Endodermal cell (in vitro differentiated cells): Measurements from ENCODE around the gene CASQ2. TPM values are rescaled to one million over a fixed set of nuclear protein-coding genes. Genes with fewer than 3 reads are reported as not detected.

Experiments used
- DNase-seq: peaks from one replicate; pipeline ENCODE4 v3.0.0-alpha.2; 2017
- H3K27ac ChIP-seq: 2 replicates; pipeline ENCODE4 v1.5.1; 2013; ENCODE audit warnings: mild to moderate bottlenecking, low read depth, low read length, moderate library complexity
- H3K27me3 ChIP-seq: 2 replicates; pipeline ENCODE4 v1.6.1; 2013; ENCODE audit warnings: mild to moderate bottlenecking, low read length, moderate library complexity; ENCODE audit not compliant: insufficient read depth, control insufficient read depth, poor library complexity, severe bottlenecking
- H3K36me3 ChIP-seq: 2 replicates; pipeline ENCODE4 v1.7.0; 2013; ENCODE audit warnings: mild to moderate bottlenecking, low read length, moderate library complexity; ENCODE audit not compliant: control insufficient read depth, insufficient read depth
- H3K4me1 ChIP-seq: one replicate; pipeline ENCODE4 v1.7.0; 2013; ENCODE audit warnings: low read length; ENCODE audit not compliant: control insufficient read depth, insufficient read depth
- H3K4me3 ChIP-seq: 2 replicates; pipeline ENCODE4 v1.5.1; 2013; ENCODE audit warnings: mild to moderate bottlenecking, low read length, moderate library complexity
- H3K9ac ChIP-seq: 2 replicates; pipeline ENCODE4 v1.6.1; 2013; ENCODE audit warnings: mild to moderate bottlenecking, low read length, moderate library complexity; ENCODE audit not compliant: poor library complexity, severe bottlenecking; ENCODE audit errors: extremely low read depth
- H3K9me3 ChIP-seq: 2 replicates; pipeline ENCODE4 v1.6.1; 2013; ENCODE audit warnings: mild to moderate bottlenecking, low read length, moderate library complexity; ENCODE audit not compliant: control insufficient read depth
- H3K27ac Mint-ChIP-seq: 2 replicates; pipeline ENCODE4 v1.8.0; 2020; ENCODE audit warnings: mixed read lengths
- H3K27me3 Mint-ChIP-seq: 2 replicates; pipeline ENCODE4 v1.8.0; 2021; ENCODE audit warnings: mild to moderate bottlenecking, mixed read lengths; ENCODE audit not compliant: insufficient read depth
- H3K36me3 Mint-ChIP-seq: 2 replicates; pipeline ENCODE4 v1.8.0; 2020; ENCODE audit warnings: low read depth, mixed read lengths
- H3K4me1 Mint-ChIP-seq: 2 replicates; pipeline ENCODE4 v1.8.0; 2020; ENCODE audit warnings: mixed read lengths
- H3K4me3 Mint-ChIP-seq: 2 replicates; pipeline ENCODE4 v1.8.0; 2020; ENCODE audit warnings: mild to moderate bottlenecking, moderate library complexity, mixed read lengths
- H3K9me3 Mint-ChIP-seq: 2 replicates; pipeline ENCODE4 v1.8.0; 2020; ENCODE audit warnings: mild to moderate bottlenecking, mixed read lengths
- WGBS, 2 experiments: methylation state at CpG; one replicate each; pipeline versions ENCODE4 v1.1.5 to v1.1.7; 2013; ENCODE audit warnings: missing lambda C conversion rate in 2 of 2, mixed read lengths in 1 of 2; ENCODE audit not compliant: insufficient coverage in 1 of 2, insufficient read length in 1 of 2; 5-methylcytosine and 5-hydroxymethylcytosine counted together
- total RNA-seq, 2 donors: library from RNA; stranded (reverse); fragmentation: NEBNext Ultra II Directional in 1 of 2; extraction: Animal tissue kit (Norgen Biotek cat#: 25700) in 1 of 2; gene quantifications; 2 replicates in 1 of 2; 3 replicates in 1 of 2; pipeline ENCODE4 v1.2.1, GENCODE V29; 2021
- TF ChIP-seq, protein P1 (sequence below): fragments of 200-600 bp; sonication (generic); conservative IDR thresholded peaks from 2 replicates; pipeline ENCODE4 v1.5.0; 2021; ENCODE audit warnings: antibody characterized with exemption, mild to moderate bottlenecking

CASQ2 gene
- total RNA-seq, 2 donors from 2014 or later, result not detected

DNA sequence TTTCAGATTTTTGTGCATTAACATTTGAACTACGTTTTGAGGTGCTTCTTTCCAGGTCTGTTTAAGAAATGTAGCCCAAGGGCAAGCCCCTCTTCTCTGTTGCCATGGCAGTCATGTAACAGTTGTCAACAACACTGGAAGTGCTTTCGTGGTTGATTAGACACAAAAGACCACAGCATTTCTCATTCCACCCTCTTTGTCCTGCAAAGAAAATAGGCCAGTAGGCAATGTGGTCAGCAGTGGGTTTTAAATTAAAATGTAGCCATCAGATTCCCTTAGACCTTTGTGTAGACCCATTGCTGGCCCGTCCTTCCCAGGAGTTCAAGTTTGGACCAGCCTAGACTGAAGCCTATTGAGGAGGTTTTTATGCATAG lies 91.3 kb downstream of the CASQ2 start:
- no peaks in the 10 kb centered on the region for H3K9me3 ChIP-seq
- H3K4me3 ChIP-seq, result no peak overlapping the region
- TF ChIP-seq, protein P1, sequence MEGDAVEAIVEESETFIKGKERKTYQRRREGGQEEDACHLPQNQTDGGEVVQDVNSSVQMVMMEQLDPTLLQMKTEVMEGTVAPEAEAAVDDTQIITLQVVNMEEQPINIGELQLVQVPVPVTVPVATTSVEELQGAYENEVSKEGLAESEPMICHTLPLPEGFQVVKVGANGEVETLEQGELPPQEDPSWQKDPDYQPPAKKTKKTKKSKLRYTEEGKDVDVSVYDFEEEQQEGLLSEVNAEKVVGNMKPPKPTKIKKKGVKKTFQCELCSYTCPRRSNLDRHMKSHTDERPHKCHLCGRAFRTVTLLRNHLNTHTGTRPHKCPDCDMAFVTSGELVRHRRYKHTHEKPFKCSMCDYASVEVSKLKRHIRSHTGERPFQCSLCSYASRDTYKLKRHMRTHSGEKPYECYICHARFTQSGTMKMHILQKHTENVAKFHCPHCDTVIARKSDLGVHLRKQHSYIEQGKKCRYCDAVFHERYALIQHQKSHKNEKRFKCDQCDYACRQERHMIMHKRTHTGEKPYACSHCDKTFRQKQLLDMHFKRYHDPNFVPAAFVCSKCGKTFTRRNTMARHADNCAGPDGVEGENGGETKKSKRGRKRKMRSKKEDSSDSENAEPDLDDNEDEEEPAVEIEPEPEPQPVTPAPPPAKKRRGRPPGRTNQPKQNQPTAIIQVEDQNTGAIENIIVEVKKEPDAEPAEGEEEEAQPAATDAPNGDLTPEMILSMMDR, result no peak
- Mint-ChIP-seq H3K9me3 (no peaks in the 10 kb centered on the region), H3K27me3 (no peaks in the 10 kb centered on the region), H3K27ac (peak overlapping the region; percentile 83), H3K4me1 (peaks cover 29% of the 10 kb centered on the region), H3K36me3 (peaks cover 60% of the 10 kb centered on the region), H3K4me3 (no peak overlapping the region)
- peaks cover 94% of the 10 kb centered on the region for H3K36me3 ChIP-seq
- no peaks in the 10 kb centered on the region for H3K27me3 ChIP-seq
- no peak for DNase-seq
- 71 to 78% methylated on average over 2 to 3 of the region's 3 CpGs for WGBS, 2 experiments
- H3K4me1 ChIP-seq, result peaks cover 20% of the 10 kb centered on the region
- H3K27ac ChIP-seq, result peak overlapping the region; percentile 97
- H3K9ac ChIP-seq, result peak overlapping the region; percentile 55

DNA sequence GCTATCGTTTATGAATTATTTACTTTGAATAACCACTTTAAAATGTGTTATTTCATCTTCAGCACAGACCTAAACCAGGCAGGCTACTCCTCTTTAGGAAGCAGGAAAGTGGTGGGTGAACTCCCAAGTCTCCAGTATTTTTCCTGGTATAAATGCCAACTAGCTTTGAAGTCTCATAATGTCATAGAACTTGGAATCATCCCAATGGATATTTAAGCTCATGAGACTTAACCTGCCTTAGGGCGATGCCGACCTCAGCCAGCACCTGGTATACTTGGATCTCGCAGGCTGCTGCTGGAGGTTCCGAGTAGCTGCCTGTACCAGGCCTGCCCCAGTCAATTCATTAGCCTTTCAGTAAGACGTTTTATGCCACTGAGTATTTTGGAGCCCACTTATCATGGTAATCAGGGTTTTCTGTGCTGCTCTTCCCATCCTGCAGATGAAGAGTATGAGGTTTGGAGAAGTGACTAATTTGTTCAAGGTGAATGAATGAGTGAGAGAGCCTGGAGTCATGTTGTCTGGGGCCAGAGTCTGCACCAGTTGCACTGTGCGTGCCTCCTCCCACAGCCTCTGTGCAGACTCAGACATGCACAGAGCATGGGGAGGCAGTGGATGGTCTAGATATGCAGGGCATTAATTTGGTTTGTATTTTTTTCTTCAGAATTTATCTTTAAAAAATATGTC lies 91.9 kb downstream of the CASQ2 start:
- Mint-ChIP-seq H3K9me3 (no peaks in the 10 kb centered on the region), H3K27me3 (no peaks in the 10 kb centered on the region), H3K4me3 (no peak overlapping the region), H3K27ac (peak overlapping the region; percentile 83), H3K36me3 (peaks cover 58% of the 10 kb centered on the region), H3K4me1 (peaks cover 31% of the 10 kb centered on the region)
- Histone ChIP-seq H3K9ac (peak overlapping the region; percentile 55), H3K27me3 (no peaks in the 10 kb centered on the region), H3K27ac (peak overlapping the region; percentile 97), H3K4me1 (peaks cover 20% of the 10 kb centered on the region), H3K36me3 (peaks cover 94% of the 10 kb centered on the region), H3K9me3 (no peaks in the 10 kb centered on the region), H3K4me3 (no peak overlapping the region)
- 94 to 95% methylated on average over 6 to 7 of the region's 7 CpGs for WGBS, 2 experiments
- no peak for DNase-seq
- TF ChIP-seq, protein P1, result no peak

DNA sequence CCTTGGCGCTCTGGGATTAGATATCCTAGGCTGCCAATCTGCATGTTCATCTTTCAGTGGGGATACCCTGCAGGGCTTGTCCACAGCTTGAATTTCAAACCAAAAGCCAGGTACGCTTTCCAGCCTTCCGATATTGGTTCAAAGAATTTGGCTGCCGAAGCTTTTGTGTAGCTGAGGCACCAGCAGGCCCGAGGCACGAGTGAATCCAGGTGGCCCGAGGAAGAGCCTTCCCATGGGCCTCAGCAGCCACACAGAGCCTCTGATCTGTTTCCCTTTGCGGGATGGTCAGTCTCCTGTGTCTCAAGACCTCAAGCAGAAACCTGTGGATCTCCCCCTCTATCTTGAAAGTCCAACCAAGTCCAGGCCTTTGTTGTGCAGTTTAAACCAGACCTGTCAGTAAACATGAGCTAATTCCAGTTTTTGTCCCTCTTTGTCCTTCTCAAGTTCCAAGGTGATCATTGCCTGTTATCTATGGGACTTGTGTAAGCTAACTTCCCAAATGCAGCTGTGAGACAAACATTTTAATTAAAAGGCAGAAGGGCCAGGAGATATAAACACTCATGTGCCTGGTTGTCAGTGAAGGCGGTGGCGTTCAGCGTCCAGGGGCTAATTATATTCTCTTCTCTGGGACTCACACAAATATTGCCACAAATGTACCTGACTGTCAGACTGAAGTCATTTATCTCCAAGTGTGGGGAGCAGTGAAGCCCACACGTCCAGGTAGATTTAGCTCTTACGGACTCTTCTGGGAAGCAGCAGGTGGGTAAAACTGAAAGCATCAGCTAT lies 96.1 kb downstream of the CASQ2 start:
- H3K4me3 Mint-ChIP-seq, result no peak overlapping the region
- H3K9me3 Mint-ChIP-seq, result no peaks in the 10 kb centered on the region
- H3K36me3 Mint-ChIP-seq, result peaks cover 74% of the 10 kb centered on the region
- Histone ChIP-seq H3K27me3 (no peaks in the 10 kb centered on the region), H3K4me1 (peaks cover 16% of the 10 kb centered on the region), H3K27ac (no peak overlapping the region), H3K9me3 (peaks cover 6% of the 10 kb centered on the region), H3K4me3 (no peak overlapping the region), H3K36me3 (peaks cover 96% of the 10 kb centered on the region), H3K9ac (no peak overlapping the region)
- H3K27ac Mint-ChIP-seq, result peak overlapping the region; percentile 13
- DNase-seq, result no peak
- H3K4me1 Mint-ChIP-seq, result peaks cover 28% of the 10 kb centered on the region
- 94 to 95% methylated on average over 13 of the region's 13 CpGs for WGBS, 2 experiments
- TF ChIP-seq, protein P1, result no peak
- H3K27me3 Mint-ChIP-seq, result no peaks in the 10 kb centered on the region
